Neutrophil (primary cell): ENCODE data around the gene NPAS2.

Source experiments
- H3K27ac ChIP-seq: fragments of 200-600 bp; sonication (generic); 2 replicates; pipeline ENCODE4 v1.5.1; 2016; ENCODE audit warnings: mild to moderate bottlenecking, moderate library complexity
- H3K27me3 ChIP-seq: fragments of 200-600 bp; sonication (generic); 2 replicates; pipeline ENCODE4 v1.6.0; 2016; ENCODE audit warnings: mild to moderate bottlenecking
- H3K36me3 ChIP-seq: fragments of 200-600 bp; sonication (generic); 2 replicates; pipeline ENCODE4 v1.5.1; 2017
- H3K4me1 ChIP-seq, 2 experiments: fragments of 200-600 bp in 1 of 2; sonication (generic) in 1 of 2; 1 replicate in 1 of 2; 2 replicates in 1 of 2; pipeline versions ENCODE4 v1.5.1 to v1.6.1; 2013 to 2016; ENCODE audit warnings: low read depth in 1 of 2, low read length in 1 of 2, mild to moderate bottlenecking in 1 of 2, moderate library complexity in 1 of 2; ENCODE audit not compliant: control insufficient read depth in 1 of 2, insufficient read depth in 1 of 2
- H3K4me3 ChIP-seq, 2 experiments: fragments of 200-600 bp in 1 of 2; sonication (generic) in 1 of 2; 1 replicate in 1 of 2; 2 replicates in 1 of 2; pipeline ENCODE4 v1.5.1; 2013 to 2016; ENCODE audit warnings: low read depth in 1 of 2, low read length in 1 of 2, mild to moderate bottlenecking in 1 of 2, moderate library complexity in 1 of 2
- H3K9me3 ChIP-seq: fragments of 200-600 bp; sonication (generic); 2 replicates; pipeline ENCODE4 v1.5.1; 2016
- CTCF ChIP-seq: fragments of 200-600 bp; sonication (generic); IDR thresholded peaks from 2 replicates; pipeline ENCODE4 v1.5.1; 2016; ENCODE audit warnings: antibody characterized with exemption

The NPAS2 gene

GRCh38 chr2:100783987-100784386, 36.0 kb upstream of the NPAS2 start:
- no peak for TF ChIP-seq CTCF
- Histone ChIP-seq H3K4me3 (no peak overlapping the region), H3K9me3 (no peaks in the 10 kb centered on the region), H3K36me3 (no peaks in the 10 kb centered on the region), H3K27ac (no peak overlapping the region), H3K4me1 (peaks cover 6 to 7% of the 10 kb centered on the region in 2 experiments), H3K27me3 (peaks cover 6% of the 10 kb centered on the region)

- H3K36me3 ChIP-seq = no peaks in the 10 kb centered on the region
- H3K27me3 ChIP-seq = no peaks in the 10 kb centered on the region
- TF ChIP-seq CTCF = no peak
- no peaks in the 10 kb centered on the region for H3K9me3 ChIP-seq
- peaks cover 6 to 7% of the 10 kb centered on the region in 2 experiments for H3K4me1 ChIP-seq
- H3K4me3 ChIP-seq = no peak overlapping the region
- no peak overlapping the region for H3K27ac ChIP-seq
Measured at GRCh38 chr2:100784681-100785080, 35.3 kb upstream of the NPAS2 start.

- H3K4me1 ChIP-seq = peaks cover 1 to 2% of the 10 kb centered on the region in 2 experiments
- no peaks in the 10 kb centered on the region for H3K27me3 ChIP-seq
- H3K4me3 ChIP-seq = no peak overlapping the region
- no peak for TF ChIP-seq CTCF
- H3K9me3 ChIP-seq = no peaks in the 10 kb centered on the region
- H3K27ac ChIP-seq = no peak overlapping the region
- H3K36me3 ChIP-seq = no peaks in the 10 kb centered on the region
Measured at GRCh38 chr2:100785626-100786296, 34.2 kb upstream of the NPAS2 start.

GRCh38 chr2:100786297-100786658, 33.7 kb upstream of the NPAS2 start:
- H3K36me3 ChIP-seq = no peaks in the 10 kb centered on the region
- no peaks in the 10 kb centered on the region for H3K9me3 ChIP-seq
- no peak for TF ChIP-seq CTCF
- no peaks in the 10 kb centered on the region for H3K4me1 ChIP-seq
- H3K4me3 ChIP-seq = no peak overlapping the region
- no peaks in the 10 kb centered on the region for H3K27me3 ChIP-seq
- no peak overlapping the region for H3K27ac ChIP-seq

GRCh38 chr2:100786985-100787384, 33.0 kb upstream of the NPAS2 start:
- H3K27ac ChIP-seq = no peak overlapping the region
- no peaks in the 10 kb centered on the region for H3K27me3 ChIP-seq
- H3K4me1 ChIP-seq = no peaks in the 10 kb centered on the region
- no peak for TF ChIP-seq CTCF
- H3K4me3 ChIP-seq = no peak overlapping the region
- no peaks in the 10 kb centered on the region for H3K9me3 ChIP-seq
- H3K36me3 ChIP-seq = no peaks in the 10 kb centered on the region
